GM19467 (cell line): ENCODE data around the gene DKK3.
A peak's percentile ranks its signal among the peaks of the same experiment; 100 is the strongest.

Experiments used
- ATAC-seq: cut with Tn5 transposase; IDR thresholded peaks from one replicate; pipeline ENCODE4 v1.9.1; 2021; ENCODE audit warnings: mild to moderate bottlenecking, moderate library complexity; ENCODE audit not compliant: unreplicated experiment

DKK3 gene

DNA sequence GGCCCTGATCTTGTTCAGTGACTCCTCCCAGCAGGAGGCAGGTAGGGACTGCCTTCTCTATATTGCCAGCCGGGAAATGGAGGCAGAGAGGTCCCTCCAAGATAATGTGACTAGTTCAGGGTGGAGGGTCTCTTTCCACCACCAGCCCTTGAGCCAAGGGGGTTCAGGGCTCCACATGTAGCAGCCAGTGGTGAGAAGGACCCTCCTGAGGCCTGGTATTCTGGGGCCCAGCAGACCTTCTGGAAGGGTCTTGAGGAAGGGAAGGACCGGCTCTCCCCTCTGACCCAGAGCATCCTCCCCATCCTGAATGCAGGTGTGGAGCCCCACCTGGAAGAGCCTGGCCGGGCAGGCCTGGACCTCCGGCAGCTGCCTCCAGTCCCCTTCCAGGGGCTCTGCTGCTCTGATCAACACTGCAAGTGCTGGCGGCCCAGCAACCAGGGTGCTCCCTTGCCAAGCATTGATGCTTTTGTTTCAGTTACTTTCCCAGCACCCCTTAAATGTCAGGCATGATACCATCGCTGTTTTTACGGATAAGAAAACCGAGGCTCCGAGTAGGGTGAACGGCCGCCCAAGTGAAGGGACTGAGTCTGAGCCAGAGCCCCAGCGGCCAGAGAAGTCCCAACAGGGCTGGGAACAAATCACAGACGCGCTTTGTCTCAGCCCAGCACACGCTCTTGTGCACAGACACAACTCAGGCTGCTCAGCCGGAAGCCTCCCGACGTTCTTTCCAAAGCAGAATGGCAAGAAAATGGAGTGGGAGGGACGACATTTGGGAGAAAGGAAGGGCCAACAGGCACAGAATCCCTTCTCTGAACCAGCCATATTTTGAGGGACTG is 38.8 kb downstream of the DKK3 start:
- no peak for ATAC-seq

DNA sequence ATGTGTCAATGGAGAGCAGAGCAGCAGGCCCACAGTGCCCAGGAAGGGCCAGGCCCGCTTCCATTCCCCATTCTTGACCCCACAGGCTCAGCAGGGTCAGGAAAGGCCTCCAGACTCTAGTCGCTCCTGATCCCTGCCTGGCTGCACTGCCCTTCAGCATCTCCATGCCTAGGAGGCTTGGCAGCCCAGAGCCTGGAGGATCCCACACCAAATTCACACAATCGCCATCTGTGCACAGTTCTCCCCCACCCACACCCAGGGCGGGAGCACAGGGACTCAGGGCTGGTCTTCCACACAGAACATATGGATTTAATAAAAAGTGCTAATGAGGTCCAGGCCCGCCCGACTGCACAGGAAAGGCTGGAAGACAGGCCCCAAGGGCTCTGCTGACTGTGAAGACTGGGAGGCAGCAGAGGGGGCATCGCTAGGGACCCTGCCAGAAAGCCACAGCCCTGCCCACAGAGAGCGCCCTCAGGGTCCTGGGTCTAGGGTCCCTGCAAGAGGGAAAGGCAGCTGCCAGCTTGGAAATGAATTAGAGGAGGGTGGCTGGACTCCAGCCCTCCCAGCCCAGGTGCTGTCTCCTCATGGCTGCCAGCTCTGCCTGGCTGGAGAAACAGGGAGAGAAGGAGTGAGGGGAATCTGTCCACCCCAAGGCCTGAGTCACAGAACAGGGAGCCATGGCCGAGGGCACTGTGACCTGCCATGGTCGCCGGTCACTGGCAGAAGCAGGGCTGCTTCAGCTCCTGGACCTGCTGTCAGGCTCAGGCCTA is 39.7 kb downstream of the DKK3 start:
- no peak for ATAC-seq

- no peak for ATAC-seq
Measured at GRCh38 chr11:11967669-11968510, 40.5 kb downstream of the DKK3 start.

- ATAC-seq = peak; percentile 88
Measured at GRCh38 chr11:11966826-11967668, 41.4 kb downstream of the DKK3 start.

DNA sequence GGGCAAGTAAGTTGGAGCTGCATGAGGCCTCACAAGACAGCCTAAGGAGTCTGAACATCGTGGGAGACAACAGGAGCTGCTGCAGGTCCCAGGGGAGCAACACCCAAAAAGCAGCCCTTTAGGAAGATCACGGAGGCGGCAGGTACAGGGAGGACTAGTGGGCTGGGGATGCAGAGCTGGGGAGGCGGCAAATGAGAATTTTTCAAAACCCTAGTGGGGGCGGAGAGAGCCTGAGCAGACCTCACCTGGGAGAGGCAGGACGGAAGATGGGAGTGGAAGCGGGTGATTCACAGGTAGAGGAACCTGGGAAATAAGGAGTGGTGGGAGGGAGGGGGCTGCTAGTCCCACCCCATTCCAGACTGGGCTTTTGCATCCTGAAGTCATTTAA is 42.1 kb downstream of the DKK3 start:
- ATAC-seq = no peak

GRCh38 chr11:11965656-11966353 is 42.6 kb downstream of the DKK3 start:
- no peak for ATAC-seq

GRCh38 chr11:11965192-11965591 is 43.2 kb downstream of the DKK3 start:
- no peak for ATAC-seq

GRCh38 chr11:11964774-11965150 is 43.7 kb downstream of the DKK3 start:
- ATAC-seq = no peak

GRCh38 chr11:11963842-11964773 is 44.3 kb downstream of the DKK3 start:
- no peak for ATAC-seq

- ATAC-seq = no peak
Measured at GRCh38 chr11:11963067-11963466, 45.4 kb downstream of the DKK3 start.

DNA sequence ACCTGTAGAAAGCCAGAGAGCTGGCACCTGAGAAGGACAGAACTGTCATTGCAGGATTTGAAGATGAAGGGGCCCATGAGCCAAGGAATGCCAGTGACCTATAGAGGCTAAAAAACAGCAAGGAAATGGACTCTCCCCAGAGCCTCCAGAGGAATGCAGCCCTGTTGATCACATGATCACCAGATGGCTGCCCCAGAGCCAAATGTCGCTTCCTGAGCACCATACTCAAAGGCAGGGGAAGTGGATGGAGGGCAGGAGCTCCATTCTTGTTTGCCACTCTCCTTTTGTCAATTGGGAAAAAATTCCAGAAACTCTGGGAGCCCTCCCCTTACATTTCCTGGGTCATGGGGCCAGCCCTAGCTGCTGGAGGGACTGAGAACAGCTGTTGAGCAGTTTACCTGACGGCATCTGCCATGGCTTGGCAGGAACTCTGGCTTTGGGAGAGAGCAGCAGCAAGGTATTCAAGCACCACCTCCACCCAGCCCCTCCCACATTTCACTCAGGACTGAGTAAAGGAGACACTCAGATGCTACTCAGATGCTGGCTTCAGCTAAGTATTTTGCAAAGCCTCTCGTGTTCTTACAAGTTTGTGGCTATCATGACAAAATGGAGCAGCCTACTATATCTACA is 46.9 kb downstream of the DKK3 start:
- no peak for ATAC-seq

- no peak for ATAC-seq
Measured at GRCh38 chr11:11960687-11961086, 47.7 kb downstream of the DKK3 start.

DNA sequence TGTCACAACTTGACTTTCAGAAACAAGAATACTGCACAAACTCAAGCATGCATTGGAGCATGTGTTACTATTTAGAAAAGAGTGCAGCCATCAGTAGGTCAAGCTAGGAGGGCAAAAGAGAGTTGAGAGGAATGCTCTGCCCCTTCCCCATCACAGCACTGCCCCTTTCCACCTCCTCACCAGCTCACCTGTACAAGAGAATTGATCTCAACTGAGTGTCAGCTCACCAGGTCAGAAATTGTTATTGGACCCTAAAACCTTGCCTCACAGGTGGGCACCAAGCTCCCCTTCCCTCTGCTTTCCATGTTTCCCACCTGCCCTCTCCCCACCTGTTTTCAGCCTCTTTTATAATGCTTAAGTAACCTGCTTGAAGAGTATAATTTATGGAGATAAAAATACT is 48.8 kb downstream of the DKK3 start:
- ATAC-seq = no peak

GRCh38 chr11:11958403-11959231 is 49.8 kb downstream of the DKK3 start:
- no peak for ATAC-seq

DNA sequence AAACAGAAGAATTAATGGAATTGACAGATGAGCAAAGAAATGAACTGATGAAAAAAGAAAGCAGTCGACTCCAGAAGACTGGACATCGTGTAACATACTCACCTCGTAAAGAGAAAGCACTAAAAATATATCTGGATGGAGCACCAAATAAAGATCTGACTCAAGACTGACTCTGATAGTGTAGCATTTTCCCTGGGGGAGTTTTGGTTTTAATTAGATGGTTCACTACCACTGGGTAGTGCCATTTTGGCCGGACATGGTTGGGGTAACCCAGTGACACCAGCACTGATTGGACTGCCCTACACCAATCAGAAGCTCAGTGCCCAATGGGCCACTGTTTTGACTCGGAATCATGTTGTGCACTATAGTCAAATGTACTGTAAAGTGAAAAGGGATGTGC is 52.4 kb downstream of the DKK3 start:
- no peak for ATAC-seq

DNA sequence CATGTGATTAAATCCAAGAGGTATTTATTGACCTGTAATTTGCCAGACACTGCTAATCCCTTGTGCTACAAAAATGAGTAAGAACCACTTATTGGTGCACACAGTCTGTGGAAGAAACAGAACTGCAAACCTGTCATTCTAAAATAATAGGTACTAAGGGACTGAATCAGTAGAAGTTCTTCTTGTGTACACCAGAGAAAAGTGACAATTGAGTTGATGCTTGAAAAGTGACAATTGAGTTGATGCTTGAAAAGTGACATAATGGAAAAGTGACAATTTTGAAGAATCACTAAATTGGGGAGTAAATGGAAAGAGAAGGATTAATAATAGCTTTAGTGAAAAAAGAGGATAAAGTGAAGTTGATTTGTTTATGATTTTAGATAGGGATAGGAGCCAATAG is 56.4 kb downstream of the DKK3 start:
- no peak for ATAC-seq

GRCh38 chr11:11949482-11949881 is 58.9 kb downstream of the DKK3 start:
- no peak for ATAC-seq
